SK-N-SH (cell line): ENCODE data around the gene MADCAM1. TPM values are rescaled to one million over a fixed set of nuclear protein-coding genes. Genes with fewer than 3 reads are reported as not detected.

Experiments used
- CTCF ChIA-PET: fragments of 300-600, 350-600 bp; formaldehyde crosslinking; extraction: SDS; loops from one replicate; lab custom pipeline; 2021; lab: Yijun Ruan, JAX
- POLR2A ChIA-PET: fragments of 350-600 bp; sonication (Branson Sonifier 250); formaldehyde crosslinking; extraction: SDS; loops from one replicate; lab custom pipeline; 2020; ENCODE audit warnings: antibody characterized with exemption, inconsistent platforms; lab: Yijun Ruan, JAX
- DNase-seq: peaks from one replicate; pipeline ENCODE4 v3.0.0; 2012
- H2AFZ ChIP-seq: fragments of 200-600 bp; sonication (generic); 2 replicates; pipeline ENCODE4 v1.8.1; 2016; ENCODE audit warnings: antibody characterized with exemption, mild to moderate bottlenecking, low read depth
- H3F3A ChIP-seq: fragments of 200-600 bp; sonication (generic); replicated peaks from 2 replicates; pipeline ENCODE3; 2016; ENCODE audit warnings: antibody characterized with exemption, mild to moderate bottlenecking; ENCODE audit not compliant: insufficient read depth
- H3K27ac ChIP-seq, 2 experiments: fragments of 200-500 bp in 1 of 2; fragments of 200-600 bp in 1 of 2; sonication (Bioruptor generic) in 1 of 2; sonication (generic), shearing (Covaris generic) in 1 of 2; 2 replicates each; pipeline versions ENCODE4 v1.5.1 to v1.6.1; 2014 to 2016; ENCODE audit warnings: low read depth in 2 of 2, inconsistent platforms in 1 of 2, low read length in 1 of 2, mild to moderate bottlenecking in 1 of 2, mixed read lengths in 1 of 2
- H3K27me3 ChIP-seq: fragments of 200-600 bp; sonication (generic), shearing (Covaris generic); 2 replicates; pipeline ENCODE4 v1.6.1; 2016; ENCODE audit warnings: mixed run types; ENCODE audit not compliant: insufficient read depth
- H3K36me3 ChIP-seq, 2 experiments: fragments of 200-500 bp in 1 of 2; fragments of 200-600 bp in 1 of 2; sonication (Bioruptor generic) in 1 of 2; sonication (generic) in 1 of 2; replicated peaks in 1 of 2; 2 replicates each; pipeline versions ENCODE3 to v1.5.1; 2014 to 2016; ENCODE audit warnings: low read length in 1 of 2, mild to moderate bottlenecking in 1 of 2; ENCODE audit not compliant: insufficient read depth in 2 of 2, control insufficient read depth in 1 of 2
- H3K4me1 ChIP-seq, 2 experiments: fragments of 200-500 bp in 1 of 2; fragments of 200-600 bp in 1 of 2; sonication (Bioruptor generic) in 1 of 2; sonication (generic), shearing (Covaris generic) in 1 of 2; 2 replicates each; pipeline versions ENCODE4 v1.5.1 to v1.6.1; 2014 to 2016; ENCODE audit warnings: low read depth in 1 of 2, low read length in 1 of 2, mixed run types in 1 of 2; ENCODE audit not compliant: insufficient read depth in 2 of 2, control insufficient read depth in 1 of 2
- H3K4me2 ChIP-seq: fragments of 200-600 bp; sonication (generic), shearing (Covaris generic); 2 replicates; pipeline ENCODE4 v1.6.1; 2017; ENCODE audit warnings: mixed run types
- H3K4me3 ChIP-seq, 2 experiments: fragments of 200-500 bp in 1 of 2; fragments of 200-600 bp in 1 of 2; sonication (Bioruptor generic) in 1 of 2; sonication (generic), shearing (Covaris generic) in 1 of 2; 2 replicates each; pipeline versions ENCODE4 v1.5.1 to v1.8.1; 2014 to 2016; ENCODE audit warnings: low read depth in 2 of 2, inconsistent platforms in 1 of 2, low read length in 1 of 2, mild to moderate bottlenecking in 1 of 2, mixed read lengths in 1 of 2, moderate library complexity in 1 of 2
- H3K79me2 ChIP-seq: fragments of 200-600 bp; sonication (generic); 2 replicates; pipeline ENCODE4 v1.8.1; 2017; ENCODE audit warnings: mild to moderate bottlenecking; ENCODE audit not compliant: insufficient read depth
- H3K9ac ChIP-seq: fragments of 200-600 bp; sonication (generic); 2 replicates; pipeline ENCODE4 v1.6.1; 2017; ENCODE audit warnings: mixed run types
- H3K9me2 ChIP-seq: fragments of 200-600 bp; sonication (generic); 2 replicates; pipeline ENCODE4 v1.6.1; 2017; ENCODE audit warnings: mixed run types
- H3K9me3 ChIP-seq: fragments of 200-600 bp; sonication (generic); 2 replicates; pipeline ENCODE4 v1.6.1; 2017; ENCODE audit warnings: mixed run types, mild to moderate bottlenecking, moderate library complexity
- H4K20me1 ChIP-seq: fragments of 200-600 bp; sonication (generic); 2 replicates; pipeline ENCODE4 v1.6.1; 2017; ENCODE audit warnings: mild to moderate bottlenecking, mixed run types; ENCODE audit not compliant: insufficient read depth
- CTCF ChIP-seq: fragments of 200-600 bp; sonication (generic); IDR thresholded peaks from 2 replicates; pipeline ENCODE4 v1.6.1; 2017; ENCODE audit warnings: antibody characterized with exemption, mild to moderate bottlenecking, moderate library complexity
- ELF1 ChIP-seq: IDR thresholded peaks from 2 replicates; pipeline ENCODE4 v1.4.0; 2012
- EP300 ChIP-seq, 2 experiments: IDR thresholded peaks; 2 replicates each; pipeline versions ENCODE4 v1.4.0 to v1.6.1; 2012; ENCODE audit warnings: borderline replicate concordance in 1 of 2, low read depth in 1 of 2, low read length in 1 of 2
- EZH2phosphoT487 ChIP-seq: fragments of 200-600 bp; sonication (generic); IDR thresholded peaks from 2 replicates; pipeline ENCODE4 v1.6.1; 2017; ENCODE audit warnings: low read depth, mixed run types, mild to moderate bottlenecking, antibody characterized with exemption, moderate library complexity, borderline replicate concordance
- FOSL2 ChIP-seq: IDR thresholded peaks from 2 replicates; pipeline ENCODE4 v1.4.0; 2012; ENCODE audit warnings: low read depth, mild to moderate bottlenecking, moderate library complexity, borderline replicate concordance
- FOXJ3 ChIP-seq: sonication (generic); formaldehyde crosslinking; IDR thresholded peaks from 2 replicates; pipeline ENCODE4 v1.5.1; 2020; ENCODE audit warnings: mild to moderate bottlenecking, missing genetic modification reagents
- FOXM1 ChIP-seq: IDR thresholded peaks from 2 replicates; pipeline ENCODE4 v1.4.0; 2012; ENCODE audit warnings: low read depth, mild to moderate bottlenecking
- GABPA ChIP-seq: IDR thresholded peaks from 2 replicates; pipeline ENCODE4 v1.4.0; 2012; ENCODE audit warnings: low read depth, mild to moderate bottlenecking
- GATA2 ChIP-seq: sonication (generic); formaldehyde crosslinking; IDR thresholded peaks from 2 replicates; pipeline ENCODE4 v1.5.0; 2020; ENCODE audit warnings: mild to moderate bottlenecking, missing genetic modification reagents
- IRF3 ChIP-seq: fragments of 150-350 bp; IDR thresholded peaks from 2 replicates; pipeline ENCODE4 v1.6.1; 2016; ENCODE audit warnings: mild to moderate bottlenecking, low read depth, low read length
- MXI1 ChIP-seq: IDR thresholded peaks from 2 replicates; pipeline ENCODE4 v1.6.1; 2012; ENCODE audit warnings: mild to moderate bottlenecking, low read depth, low read length, improper control_type of control experiment
- POLR2AphosphoS5 ChIP-seq: IDR thresholded peaks from 2 replicates; pipeline ENCODE4 v1.6.1; 2012; ENCODE audit warnings: low read depth, low read length
- RAD21 ChIP-seq: IDR thresholded peaks from 2 replicates; pipeline ENCODE4 v1.6.1; 2012; ENCODE audit warnings: mild to moderate bottlenecking, low read length
- REST ChIP-seq: IDR thresholded peaks from 2 replicates; pipeline ENCODE4 v1.6.1; 2012; ENCODE audit warnings: mild to moderate bottlenecking, low read depth, low read length, moderate library complexity
- TEAD4 ChIP-seq: IDR thresholded peaks from 2 replicates; pipeline ENCODE4 v1.4.0; 2012; ENCODE audit warnings: mild to moderate bottlenecking, borderline replicate concordance; ENCODE audit not compliant: insufficient read depth
- USF1 ChIP-seq: IDR thresholded peaks from 2 replicates; pipeline ENCODE4 v1.4.0; 2012; ENCODE audit warnings: low read depth, borderline replicate concordance
- USF2 ChIP-seq: fragments of 150-350 bp; IDR thresholded peaks from 2 replicates; pipeline ENCODE4 v1.6.1; 2017; ENCODE audit warnings: antibody characterized with exemption, low read length, low read depth, borderline replicate concordance
- WGBS: methylation state at CpG from one replicate; pipeline ENCODE4 v1.1.6; 2017; ENCODE audit warnings: low lambda C conversion rate; 5-methylcytosine and 5-hydroxymethylcytosine counted together
- polyA plus RNA-seq, 3 experiments: library from polyadenylated mRNA; depleted of rRNA; stranded (reverse); fragments of >200 nt; gene quantifications; 2 replicates each; pipeline ENCODE4 v1.2.3, GENCODE V29; 2012

The MADCAM1 gene
- polyA plus RNA-seq, 1 of the 3 experiments (the other 2 are of a cell fraction): 0.81 TPM

- Histone ChIP-seq H3K27me3 (no peaks in the 10 kb centered on the region), H3K4me1 (no peaks in the 10 kb centered on the region; a peak in 1 of 4 replicates), H3K9me3 (no peaks in the 10 kb centered on the region), H3F3A (no peaks in the 10 kb centered on the region), H3K79me2 (no peaks in the 10 kb centered on the region), H3K9me2 (no peaks in the 10 kb centered on the region), H3K4me2 (no peak overlapping the region), H3K36me3 (no peaks in the 10 kb centered on the region), H3K4me3 (no peak overlapping the region), H4K20me1 (no peaks in the 10 kb centered on the region), H3K27ac (no peak overlapping the region), H2AFZ (no peak overlapping the region), H3K9ac (no peak overlapping the region)
- POLR2A ChIA-PET: no interaction called here
- DNase-seq: no peak
- 67% methylated on average over 27 of the region's 57 CpGs for WGBS
- CTCF ChIA-PET: no interaction called here
- TF ChIP-seq FOXJ3 (CRISPR knock-in tag): no peak
- TF ChIP-seq RAD21: no peak
- no peak for TF ChIP-seq GATA2
- TF ChIP-seq EZH2phosphoT487: no peak
- TF ChIP-seq IRF3: no peak
- no peak for TF ChIP-seq POLR2AphosphoS5
- TF ChIP-seq ELF1: no peak
- TF ChIP-seq CTCF: no peak
- TF ChIP-seq FOSL2: no peak
- no peak for TF ChIP-seq USF1
- no peak for TF ChIP-seq USF2
- no peak for TF ChIP-seq MXI1
- TF ChIP-seq TEAD4: no peak
- TF ChIP-seq FOXM1: no peak
- no peak for TF ChIP-seq EP300 (IDR thresholded peaks at IDR 0.05; ENCODE audit: borderline replicate concordance in 1 of 2, low read depth in 1 of 2, low read length in 1 of 2)
- no peak for TF ChIP-seq REST
- TF ChIP-seq GABPA: no peak
These were observed 21.9 kb upstream of the MADCAM1 start for GRCh38 chr19:474126-475078.
